Nucleus accumbens (tissue), 56 donors: ENCODE data around the gene GRIK5.
"Not testable (repeated sequence)": the region's sequence is repeated elsewhere in the genome, so short reads cannot be mapped to it uniquely, and the experiment has no call there.

Experiments used
- DNase-seq, 56 donors: peaks; one replicate each; lab custom pipeline; 2025; lab: John Stamatoyannopoulos, UW

Gene GRIK5

DNA sequence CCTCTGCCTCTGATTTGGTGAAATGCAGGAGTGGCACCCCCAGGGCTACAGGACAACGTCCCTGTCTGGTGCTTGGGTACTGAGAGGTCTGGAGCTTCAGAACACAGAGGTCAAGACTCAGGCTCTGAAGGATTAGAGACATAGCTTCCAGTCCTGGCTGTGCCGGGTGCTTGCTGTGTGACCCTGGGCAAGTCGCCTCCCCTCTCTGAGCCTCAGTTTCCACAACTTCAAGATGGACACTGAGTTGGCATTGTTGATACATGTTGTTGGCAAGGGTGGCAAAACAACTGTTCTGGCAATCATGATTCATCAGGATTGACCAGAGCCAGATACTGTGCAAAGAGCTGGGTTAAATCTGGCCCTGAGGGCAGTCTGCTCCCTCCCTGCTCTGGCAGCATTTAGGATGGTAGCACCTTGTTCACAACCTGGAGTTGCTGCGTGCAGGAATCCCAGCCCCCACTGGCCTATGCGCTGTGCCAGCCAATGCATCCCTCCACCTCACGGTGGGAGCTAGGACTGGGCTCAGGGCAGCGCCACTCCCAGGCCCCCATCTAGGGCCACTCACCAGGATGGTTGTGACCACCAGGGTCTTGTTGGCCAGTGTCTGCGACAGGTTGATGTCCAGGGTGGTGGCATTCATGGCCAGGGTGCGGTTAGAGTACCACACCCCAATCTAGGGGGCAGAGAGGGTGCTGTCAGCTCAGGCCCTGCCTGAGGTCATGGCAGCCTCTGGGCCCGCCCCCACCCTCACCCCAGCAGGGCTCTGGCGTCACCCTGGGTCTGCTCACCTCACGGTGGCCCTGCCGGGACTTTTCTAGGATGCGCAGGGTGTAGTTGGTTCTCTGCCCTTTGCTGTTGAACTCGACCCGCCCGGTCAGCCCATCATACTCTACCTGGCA lies 16.7 kb downstream of the GRIK5 start:
- DNase-seq = no peak

DNA sequence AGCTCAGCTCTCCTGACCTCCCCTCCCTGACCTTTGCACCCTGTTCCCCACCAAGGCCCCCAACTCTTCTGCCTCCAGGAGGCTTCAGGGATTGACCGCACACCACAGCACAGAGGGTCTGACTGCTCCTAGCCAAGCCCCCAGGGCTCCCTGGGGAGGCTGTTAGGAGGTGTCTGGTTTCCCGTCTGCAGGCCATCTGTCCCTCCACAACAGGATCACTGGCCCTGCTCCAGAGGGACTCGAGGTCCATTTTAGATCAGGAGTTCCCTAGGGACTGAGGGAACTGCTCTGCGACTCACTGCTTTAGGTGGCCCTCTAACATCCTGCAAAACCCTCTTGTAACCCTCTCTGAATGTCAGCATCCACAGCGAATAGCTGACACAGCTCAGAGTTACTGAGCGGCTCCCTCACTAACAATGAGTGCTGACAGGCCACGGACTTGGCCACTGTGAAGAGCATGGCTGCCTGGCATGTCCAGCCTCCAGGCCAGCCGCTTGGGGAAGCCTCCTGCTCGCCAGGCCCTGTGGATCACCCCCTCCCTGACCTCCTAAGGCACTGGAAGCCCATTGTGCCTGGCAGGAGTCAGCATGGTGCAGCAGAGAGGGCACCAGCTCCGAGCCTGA lies 17.7 kb downstream of the GRIK5 start:
- no peak for DNase-seq

DNA sequence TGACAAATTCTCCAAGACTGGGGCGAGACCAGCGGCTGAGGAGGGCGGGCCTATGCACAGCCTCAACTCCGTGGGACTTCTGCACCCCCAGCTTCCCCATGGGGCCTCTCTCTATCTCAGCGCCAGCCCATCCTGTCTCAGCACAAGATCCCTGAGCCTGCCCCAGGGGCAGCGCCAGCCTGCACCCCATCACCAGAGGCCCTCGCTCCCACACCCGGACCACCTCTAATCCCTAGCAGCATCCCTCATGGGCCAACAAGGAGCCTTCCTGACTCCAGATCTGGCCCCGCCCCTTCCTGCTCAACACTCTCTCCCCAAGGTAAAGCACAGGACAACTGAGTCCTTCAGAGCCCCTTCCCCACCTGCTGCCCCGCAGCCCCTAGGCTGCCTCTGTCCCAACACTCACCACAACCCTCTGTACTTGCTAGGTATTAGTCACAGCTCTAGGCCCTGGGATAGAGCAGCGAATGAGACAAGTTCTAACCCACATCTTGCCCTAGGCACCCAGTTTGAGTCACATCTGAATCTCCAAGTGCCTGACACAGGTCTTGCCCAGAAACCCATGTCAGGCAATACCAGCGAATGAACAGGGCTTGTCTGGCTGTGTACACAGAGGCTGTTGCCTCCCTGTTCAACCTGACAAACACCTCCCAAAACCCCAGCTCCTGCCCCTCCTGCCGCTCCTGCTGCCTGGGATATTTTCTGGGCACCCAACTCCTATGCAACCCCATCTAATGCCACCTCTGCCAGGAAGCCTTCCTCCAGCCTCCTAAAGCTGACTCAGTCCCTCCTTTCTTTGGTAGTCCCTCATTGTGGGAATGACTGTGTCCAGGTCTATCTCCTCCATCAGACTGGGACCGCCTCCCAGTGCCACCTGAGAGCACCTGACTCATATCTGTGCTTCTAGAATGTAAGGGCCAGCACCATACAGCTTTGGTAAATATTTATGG lies 18.6 kb downstream of the GRIK5 start:
- DNase-seq = no peak

DNA sequence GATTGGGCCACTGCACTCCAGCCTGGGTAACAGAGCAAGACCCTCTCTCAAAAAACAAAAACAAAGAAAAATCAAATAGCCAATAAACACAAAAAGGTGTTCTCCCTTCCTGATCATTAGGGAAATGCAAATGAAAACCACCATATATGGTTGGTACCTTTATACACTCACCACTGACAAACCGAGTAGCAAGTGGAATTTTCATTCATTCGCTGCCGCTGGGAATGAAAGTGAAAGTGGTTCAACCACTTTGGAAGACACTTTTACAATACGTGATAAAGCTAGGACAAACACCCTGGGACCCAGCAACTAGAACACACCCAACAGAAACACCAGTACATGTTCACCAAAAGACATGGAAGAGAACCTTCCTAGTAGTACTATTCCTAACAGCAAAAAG lies 21.0 kb downstream of the GRIK5 start:
- DNase-seq = no peak

DNA sequence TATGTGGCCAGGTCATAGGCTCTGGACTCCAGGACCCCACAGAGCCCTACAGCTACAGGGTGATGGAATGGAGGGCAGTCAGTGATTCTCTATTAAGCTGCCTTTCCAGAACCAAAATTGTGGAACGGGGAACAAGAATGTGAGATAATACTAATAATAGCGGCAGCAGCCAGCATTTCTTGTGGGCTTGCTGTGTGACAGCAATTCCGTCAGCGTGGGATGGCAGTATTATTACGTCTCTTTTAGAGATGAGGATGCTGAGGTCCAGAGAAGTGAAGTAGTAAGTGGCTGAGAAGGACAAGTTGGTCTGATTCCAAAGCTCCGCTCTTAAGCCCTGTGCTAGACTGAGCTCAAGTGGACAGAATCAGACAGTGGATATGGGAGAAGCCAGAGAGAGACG lies 24.4 kb downstream of the GRIK5 start:
- DNase-seq = peak in 11 of 56 donors; percentile 3 to 46 (median 18)

DNA sequence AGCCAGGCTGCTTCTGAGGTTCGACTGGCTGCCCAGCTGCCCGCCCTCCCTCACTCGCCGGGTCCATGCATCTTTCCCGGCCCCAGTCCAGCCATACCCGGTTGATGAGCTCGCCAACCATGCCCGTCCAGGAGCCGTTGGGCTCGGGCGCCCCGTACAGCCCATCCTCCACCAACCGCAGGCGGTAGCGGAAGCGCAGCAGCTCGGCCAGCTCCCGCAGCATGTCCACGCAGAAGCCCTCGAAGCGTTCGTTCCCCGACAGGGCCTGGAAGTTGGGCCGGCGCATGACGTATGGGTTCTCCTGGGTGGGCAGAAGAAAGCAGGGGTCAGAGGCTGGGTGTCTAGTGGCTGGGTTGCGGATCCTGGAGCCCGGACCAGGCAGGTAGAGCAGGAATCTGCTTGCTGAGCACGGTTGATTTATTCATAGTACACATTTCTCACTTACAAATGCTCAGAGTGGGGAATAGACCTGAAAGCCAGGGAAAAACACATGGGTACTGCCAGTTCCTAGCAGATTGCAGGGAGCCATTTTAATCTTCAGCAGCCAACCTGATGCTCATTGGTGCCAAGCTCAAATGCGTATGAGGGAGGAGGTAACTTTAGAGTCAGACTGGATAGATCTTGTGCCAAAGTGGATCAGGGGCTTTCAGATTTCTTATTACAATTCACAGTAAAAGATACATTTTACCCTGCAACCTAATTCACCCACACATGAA lies 27.4 kb downstream of the GRIK5 start:
- no peak for DNase-seq

DNA sequence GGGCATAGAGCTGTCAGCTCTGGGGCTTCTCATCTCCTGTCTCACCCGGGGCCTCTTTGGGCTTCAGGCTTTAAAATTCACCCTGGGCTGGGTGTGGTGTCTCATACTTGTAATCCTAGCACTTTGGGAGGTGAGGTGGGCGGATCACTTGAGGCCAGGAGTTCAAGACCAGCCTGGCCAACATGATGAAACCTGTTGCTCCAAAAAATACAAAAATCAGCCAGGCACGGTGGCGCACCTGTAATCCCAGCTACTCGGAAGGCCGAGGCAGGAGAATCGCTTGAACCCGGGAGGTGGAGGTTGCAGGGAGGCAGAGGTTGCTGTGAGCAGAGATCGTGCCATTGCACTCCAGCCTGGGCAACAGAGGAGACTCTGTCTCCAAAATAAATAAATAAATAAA lies 29.5 kb downstream of the GRIK5 start:
- DNase-seq = not testable (repeated sequence)

DNA sequence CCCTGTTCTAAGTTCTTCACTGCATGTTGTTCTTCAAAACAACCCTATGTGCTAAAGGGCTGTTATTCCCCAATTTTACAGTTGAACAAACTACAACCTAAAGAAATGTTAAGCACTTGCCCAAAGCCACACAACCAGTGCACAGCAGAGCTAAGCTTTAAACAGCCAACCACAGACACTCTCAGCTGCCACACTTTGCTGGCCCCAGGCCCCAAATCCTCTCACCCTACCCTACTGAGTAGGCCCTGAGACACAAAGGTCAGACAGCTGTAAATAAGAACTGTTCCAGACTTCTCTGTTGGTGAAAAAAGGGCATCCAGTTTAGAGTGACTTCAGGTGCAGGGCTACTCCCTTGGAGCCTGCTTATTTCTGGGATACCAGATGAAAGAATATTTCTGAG lies 30.0 kb downstream of the GRIK5 start:
- no peak for DNase-seq

DNA sequence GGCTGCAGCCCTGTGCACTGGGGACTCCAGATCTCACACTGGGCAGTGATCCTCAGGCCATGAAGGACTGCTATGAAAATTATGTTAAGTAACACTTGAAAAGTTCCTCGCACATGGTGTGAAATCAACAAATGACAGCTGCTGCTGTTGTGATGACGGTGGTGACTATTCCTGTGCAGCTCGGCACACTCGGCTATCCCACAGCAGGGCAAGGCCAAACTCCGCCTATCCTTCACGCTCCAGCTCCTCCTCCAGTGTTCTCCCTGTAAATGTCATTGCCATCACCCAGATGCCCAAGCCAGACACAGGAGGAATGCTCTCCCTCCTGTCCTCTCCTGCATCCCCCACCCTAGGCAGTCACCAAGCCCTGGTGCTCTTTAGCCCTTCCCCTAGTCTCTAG lies 31.3 kb downstream of the GRIK5 start:
- no peak for DNase-seq

DNA sequence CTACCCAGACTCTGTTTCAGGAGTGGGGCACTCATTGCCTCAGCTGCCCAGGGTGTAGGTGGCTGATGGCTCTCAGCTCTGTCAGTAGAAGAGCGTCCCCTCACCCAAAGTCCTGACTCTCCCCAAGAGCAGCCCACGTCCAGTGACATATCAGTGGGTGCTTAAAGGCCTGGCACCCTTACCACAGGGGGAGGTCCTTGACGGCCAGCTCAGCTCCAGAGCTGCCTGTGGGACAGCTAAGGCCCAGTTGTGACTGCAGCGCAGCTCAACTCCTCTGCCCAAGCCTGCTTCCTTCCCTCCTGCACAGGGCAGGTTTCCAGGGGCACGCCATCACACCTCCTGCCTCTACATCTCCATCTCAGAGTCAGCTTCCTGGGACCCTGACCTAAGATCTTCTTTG lies 32.4 kb downstream of the GRIK5 start:
- DNase-seq = no peak

DNA sequence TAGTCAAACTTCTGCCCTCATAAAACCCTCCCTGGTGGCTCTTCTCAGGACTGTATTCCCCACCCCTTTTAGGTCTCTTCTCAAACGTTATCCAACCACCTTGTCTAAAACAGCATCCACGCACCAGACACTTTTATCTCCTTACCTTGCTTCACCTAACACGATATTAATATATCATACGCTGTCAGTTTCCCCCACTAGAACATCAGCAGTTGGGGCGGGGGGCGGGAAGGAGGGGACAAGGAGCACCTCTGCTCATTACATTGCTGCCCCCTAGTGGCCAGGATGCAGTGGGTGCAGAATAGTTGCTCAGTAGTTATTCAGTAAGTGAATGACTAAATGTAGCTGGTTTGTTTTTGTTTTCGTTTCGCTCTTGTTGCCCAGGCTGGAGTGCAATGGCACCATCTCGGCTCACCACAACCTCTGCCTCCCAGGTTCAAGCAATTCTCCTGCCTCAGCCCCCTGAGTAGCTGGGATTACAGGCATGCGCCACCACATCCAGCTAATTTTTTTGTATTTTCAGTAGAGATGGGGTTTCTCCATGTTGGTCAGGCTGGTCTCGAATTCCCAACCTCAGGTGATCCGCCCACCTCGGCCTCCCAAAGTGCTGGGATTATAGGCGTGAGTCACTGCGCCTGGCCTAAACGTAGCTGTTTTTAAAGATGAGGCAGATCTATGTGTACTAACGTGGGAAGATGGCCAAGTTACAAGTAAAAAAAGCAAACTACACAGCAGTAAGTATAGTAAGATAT lies 35.2 kb downstream of the GRIK5 start:
- peak in 39 of 56 donors; percentile 4 to 72 (median 17) for DNase-seq

DNA sequence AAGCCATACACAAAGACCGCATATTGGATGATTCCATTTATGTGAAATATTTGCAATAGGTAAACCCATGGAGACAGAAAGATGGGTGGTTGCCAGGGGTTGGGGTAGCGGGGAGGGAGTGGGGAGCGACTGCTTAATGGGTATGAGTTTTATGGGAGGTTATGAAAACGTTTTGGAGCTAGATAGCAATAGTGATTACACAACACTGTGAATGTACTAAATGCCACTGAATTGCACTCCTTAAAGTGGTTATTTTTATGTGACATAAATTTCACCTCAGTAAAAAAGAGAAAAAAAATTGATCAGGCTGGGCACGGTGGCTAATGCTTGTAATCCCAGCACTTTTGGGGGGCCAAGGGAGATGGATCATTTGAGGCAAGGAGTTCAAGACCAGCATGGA lies 36.6 kb downstream of the GRIK5 start:
- DNase-seq = no peak

DNA sequence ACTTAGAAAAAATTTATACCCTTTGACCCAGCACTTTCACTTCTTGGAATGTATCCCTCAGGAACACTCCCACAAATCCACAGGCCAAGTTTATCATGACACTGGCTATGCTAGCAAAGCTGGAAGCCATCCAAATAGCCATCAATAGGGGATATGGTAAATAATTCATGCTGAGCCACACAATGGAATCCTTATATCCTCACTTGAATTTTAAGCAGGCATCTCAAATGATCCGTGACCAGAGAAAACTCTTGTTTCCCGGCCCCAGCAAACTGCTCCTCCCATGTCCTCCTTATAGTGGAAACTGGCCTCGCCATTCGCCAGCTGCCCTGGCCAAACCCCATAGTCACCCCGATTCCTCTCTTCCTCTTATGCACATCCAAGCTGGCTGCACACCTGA lies 37.6 kb downstream of the GRIK5 start:
- DNase-seq = peak in 1 of 56 donors; percentile 11

DNA sequence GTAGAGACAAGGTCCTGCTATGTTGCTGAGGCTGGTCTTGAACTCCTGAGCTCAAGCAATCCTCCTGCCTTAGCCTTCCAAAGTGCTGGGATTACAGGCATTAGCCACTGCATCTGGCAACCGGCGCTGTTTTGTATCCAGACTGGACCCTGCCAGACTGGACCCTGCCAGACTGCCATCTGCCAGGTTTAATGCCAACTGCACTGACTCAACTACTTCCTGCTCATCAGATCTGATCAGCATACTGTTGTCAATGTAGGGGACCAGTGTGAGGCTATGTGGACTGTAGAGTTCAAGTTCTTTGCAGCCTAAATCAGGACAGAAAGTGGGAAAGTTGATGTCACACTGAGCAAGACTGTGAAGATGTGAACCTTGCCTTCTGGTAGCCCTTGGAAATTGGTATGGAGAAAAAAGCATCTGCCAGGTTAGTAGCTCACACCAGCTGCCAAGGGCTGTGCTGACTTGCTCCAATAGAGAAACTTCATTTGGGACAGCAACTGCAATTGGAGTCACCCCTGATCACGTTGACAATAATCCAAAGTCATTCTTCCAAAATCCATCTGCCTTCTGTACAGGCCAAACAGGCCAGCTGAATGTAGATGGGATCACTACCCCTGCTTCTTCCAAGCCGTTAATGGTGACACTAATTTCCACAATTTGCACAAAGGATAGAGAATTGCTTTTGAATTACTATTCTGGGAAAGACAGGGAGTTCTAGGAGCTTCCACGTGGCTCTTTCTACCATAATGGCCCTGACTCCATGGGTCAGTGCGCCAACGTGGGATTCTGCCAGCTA lies 39.2 kb downstream of the GRIK5 start:
- DNase-seq = peak in 2 of 56 donors; percentile 5 to 10

DNA sequence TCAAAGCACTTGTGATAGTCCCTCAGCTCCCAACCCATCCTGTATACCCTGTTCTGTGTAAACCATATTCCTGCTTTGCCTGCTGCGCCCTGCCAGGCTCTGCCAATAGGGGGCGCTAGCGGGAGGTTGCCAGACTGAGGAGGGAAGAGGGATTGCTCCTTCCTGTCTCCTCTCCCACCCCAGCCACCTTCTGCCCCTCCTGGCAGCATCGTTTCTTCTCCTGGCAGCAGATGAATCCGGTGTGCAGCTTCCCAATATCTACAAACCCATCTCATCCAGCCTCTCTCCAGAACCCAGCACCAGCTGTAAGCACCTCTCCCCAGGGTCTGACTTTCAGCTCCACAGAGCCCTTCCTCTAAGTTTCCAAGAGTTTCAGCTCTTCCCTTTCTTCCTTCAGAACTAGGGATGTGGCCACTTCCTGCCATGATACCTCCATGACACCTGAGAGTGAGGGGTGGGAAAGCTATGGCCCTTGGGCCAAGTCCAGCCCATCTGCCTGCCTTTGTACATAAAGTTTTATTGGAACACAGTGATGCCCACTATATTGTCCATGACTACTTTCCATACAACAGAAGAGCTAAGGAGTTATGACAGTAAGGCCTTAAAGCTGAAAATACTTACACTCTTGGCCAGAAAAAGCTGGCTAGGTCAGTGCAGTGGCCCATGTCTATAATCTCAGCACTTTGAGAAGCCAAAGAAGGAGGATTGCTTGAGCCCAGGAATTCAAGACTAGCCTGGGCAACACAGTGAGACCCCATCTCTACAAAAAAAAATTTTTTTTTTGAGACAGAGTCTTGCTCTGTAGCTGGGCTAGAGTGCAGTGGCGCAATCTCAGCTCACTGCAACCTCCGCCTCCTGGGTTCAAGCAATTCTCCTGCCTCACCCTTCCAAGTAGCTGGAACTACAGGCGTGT lies 41.4 kb downstream of the GRIK5 start:
- no peak for DNase-seq

DNA sequence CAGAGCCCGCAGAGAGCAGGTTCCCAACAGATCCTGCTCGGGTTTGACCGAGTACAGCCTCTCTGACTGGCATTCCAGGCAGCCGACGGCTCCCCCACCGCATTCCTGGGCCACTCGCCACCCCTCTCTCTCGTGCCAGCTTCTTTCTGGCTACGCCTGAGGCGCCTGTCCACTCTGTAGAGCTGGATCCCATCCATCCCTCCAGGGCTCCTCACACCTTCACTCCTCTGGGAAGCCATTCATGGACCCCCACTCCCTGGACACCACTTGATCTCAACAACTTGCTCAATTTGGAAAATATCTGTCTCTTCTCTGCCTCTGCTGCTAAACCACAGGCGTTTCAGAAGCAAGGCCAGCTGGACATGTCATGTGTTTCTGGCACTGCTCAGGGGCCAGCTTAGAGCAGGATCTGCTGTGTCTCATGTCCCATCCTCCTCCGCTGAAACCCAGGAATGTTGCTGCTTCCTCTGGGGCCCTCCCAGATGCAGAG lies 45.3 kb downstream of the GRIK5 start:
- peak in 5 of 56 donors; percentile 5 to 28 (median 9) for DNase-seq

DNA sequence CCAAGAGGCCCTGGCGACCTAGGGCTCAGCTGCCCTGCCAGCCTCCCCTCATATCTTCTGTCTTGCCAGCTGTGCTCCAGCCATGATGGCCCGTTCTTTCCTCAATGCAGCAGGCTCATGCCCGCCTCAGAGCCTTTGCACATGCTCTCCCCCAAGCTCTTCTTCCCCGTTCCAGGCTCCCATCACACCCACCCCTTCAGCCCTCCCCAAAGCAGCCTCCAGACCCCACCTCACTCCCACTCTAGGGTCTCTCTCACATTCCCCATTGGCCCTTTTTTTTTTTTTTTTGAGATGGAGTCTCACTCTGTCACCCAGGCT lies 46.1 kb downstream of the GRIK5 start:
- no peak for DNase-seq
